B cell (primary cell): ENCODE measurements around the gene LSM12.

Experiments used
- CTCF ChIP-seq: fragments of 200-600 bp; IDR thresholded peaks from one replicate; pipeline ENCODE4 v1.8.0; 2022; ENCODE audit warnings: antibody characterized with exemption, mild to moderate bottlenecking
- EZH2 ChIP-seq: IDR thresholded peaks from 2 replicates; pipeline ENCODE4 v1.6.1; 2012; ENCODE audit warnings: borderline replicate concordance, low read depth, mild to moderate bottlenecking, moderate library complexity, low read length; ENCODE audit not compliant: insufficient read depth, poor library complexity, severe bottlenecking

GRCh38 chr17:44094701-44095387 lies 28.4 kb upstream of the LSM12 start:
- no peak for TF ChIP-seq CTCF
- TF ChIP-seq EZH2: no peak
